EH (cell line): ENCODE measurements around the gene PAXX.

Source experiments
- DNase-seq: peaks from one replicate; pipeline ENCODE4 v3.0.0-alpha.2; 2015; ENCODE audit warnings: low read depth

Gene PAXX

DNA sequence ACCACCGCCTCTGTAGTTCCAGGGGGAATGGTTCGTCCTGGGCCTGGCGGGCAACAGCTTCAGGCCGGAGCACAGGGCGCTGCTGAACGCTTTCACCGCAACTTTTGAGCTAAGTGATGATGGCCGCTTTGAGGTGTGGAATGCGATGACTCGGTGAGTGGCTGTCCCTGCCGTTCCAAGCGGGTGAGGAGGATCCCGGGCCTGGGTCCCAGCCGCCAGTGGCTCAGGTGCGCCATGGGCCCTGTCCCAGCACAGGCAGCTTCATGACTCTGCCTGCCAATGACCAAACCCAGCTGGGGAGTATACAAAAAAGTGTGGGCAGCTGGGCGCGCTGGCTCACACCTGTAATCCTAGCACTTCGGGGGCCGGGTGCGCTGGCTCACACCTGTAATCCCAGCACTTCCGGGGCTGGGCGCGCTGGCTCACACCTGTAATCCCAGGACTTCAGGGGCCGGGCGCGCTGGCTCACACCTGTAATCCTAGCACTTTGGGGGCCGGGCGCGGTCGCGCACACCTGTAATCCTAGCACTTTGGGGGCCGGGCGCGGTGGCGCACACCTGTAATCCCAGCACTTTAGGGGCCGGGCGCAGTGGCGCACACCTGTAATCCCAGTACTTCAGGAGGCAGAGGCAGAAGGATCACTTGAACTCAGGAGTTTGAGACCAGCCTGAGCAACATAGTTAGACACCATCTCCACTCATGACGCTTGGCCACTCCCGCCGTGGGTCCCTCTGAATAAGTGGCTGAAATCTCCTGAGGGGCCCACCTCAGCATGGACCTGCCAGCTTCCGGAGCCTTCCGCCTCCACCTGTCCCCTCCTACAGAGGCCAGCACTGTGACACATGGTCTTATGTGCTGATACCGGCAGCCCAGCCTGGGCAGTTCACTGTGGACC lies 39.1 kb upstream of the PAXX start:
- DNase-seq: no peak

DNA sequence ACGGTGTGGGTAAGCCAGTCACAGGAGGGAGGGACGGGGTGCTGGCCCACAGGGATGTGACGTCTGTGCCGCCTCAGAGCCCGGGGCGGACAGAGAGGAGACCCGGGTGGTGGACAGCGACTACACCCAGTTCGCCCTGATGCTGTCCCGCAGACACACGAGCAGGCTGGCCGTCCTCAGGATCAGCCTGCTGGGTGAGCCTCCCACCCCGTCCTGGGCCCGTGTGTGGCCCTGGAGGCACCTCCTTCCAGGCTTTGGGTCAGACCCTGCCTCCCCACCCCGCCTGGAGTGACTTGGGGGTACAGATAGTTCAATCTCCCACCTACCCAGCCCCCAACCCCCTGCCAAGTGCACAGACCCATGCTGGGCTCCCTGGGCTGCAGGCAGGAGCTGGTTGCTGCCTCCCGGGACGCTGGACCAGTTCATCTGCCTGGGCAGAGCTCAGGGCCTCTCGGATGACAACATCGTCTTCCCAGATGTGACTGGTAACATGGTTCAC lies 38.4 kb upstream of the PAXX start:
- no peak for DNase-seq

DNA sequence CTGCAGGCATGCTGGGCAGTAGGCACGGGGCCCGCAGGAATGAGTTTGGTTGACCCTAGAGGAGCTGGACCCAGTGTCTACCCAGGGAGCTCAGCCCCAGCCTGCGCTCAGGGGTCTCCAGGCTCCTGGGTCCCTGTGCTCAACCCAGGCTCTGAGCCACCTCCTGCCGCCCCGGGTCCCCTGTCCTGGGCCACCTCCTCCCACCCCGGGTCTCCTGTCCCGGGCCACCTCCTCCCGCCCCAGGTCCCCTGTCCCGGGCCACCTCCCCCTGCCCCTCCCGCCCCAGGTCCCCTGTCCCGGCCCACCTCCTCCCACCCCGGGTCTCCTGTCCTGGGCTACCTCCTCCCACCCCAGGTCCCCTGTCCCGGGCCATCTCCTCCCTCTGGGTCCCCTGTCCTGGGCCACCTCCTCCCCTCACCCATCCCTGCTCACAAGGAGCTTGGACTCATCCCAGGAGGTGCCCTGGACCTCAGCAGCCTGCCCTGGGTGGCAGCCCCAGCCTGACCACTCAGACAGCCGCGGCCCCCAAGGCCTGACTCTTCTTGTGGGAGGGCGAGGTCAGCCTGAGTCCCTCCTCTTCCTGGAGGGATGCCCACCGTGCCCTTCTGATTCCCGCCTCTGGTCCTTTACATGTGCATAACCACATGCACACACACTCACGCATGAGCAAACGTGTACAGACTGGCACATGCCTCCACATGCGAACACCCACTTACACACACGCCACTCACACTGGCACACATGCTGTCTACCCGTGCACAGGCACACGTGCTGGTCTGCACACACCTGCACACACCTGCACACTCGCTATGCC lies 37.7 kb upstream of the PAXX start:
- no peak for DNase-seq

DNA sequence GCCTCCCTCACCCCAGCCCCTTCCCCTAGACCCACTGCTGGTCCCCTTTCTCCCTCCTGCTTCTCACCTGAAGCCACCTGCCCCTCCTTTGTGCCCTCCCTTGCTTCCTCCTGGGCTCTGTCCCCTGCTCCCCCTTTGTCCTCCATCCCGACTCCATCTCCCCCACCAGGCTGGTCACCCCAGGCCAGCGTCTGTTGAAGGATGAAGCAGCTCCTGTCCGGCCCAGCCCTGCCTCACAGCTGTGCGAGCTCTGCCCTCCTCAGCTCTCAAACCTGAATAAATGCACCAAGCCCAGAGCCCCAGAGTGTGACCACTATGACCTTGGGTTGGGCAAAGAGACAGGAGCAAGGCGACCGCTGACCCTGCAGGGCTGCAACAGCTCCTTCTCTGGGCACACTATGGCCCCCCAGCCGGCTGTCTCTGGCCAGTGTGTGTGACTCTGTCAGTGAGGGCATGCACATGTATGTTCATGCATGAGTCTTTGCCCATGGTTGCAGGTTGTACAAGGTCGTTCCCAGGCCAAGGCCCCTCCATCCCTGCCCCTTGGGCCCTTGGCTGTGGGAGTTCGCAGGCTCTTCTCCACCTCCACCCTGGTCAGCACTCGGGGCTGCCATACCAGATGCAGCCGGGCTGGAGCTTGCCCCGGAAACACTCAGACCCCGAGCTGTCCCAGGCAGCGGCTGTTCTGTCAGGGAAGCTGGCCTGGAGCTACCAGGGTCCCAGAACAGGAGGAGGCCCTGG lies 36.9 kb upstream of the PAXX start:
- DNase-seq: no peak

DNA sequence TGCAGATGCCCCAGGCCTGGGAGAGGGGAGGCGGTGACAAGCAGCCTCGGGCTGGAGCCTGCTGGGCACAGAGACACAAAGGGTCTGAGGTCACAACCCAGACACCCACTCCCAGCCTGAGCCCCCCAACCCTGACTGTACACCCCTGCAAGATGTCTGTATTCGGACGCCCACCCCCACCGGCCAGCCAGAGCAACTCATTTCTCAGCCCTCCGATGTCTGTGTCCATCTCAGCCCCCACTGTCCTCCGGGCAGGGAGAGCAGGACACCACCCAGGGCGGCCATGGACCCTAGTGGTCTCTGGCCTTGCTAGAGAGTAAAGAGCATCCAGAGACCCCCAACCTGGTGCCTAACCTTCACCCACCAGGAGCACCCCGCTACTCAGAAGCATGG lies 36.3 kb upstream of the PAXX start:
- no peak for DNase-seq

DNA sequence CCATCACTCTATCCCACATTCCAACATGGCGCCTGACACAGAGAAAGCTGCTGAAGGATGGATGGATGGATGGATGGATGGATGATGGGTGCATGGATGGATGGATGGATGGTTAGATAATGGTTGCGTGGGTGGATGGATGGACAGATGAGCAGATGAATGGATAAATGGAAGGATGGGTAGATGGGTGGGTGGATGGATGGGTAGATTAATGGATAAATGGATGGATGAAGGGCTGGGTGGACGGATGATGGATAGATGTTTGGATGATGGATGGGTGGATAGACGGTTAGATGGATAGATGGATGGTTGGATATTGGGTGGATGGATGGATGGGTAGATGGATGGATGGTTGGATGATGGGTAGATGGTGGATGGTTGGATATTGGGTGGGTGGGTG lies 35.6 kb upstream of the PAXX start:
- no peak for DNase-seq

DNA sequence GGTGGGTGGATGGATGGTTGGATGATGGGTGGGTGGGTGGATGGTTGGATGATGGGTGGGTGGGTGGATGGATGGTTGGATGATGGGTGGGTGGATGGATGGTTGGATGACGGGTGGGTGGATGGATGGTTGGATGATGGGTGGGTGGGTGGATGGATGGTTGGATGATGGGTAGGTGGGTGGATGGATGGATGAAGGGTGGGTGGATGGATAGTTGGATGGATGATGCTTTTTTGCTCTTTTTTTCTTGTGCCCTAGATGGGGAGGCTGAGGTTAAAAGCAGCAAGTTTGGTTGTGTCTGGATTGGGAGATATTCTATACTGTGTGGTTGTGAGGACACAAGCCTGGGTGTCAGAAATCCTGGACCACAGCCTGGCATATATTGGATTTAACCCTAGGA lies 34.8 kb upstream of the PAXX start:
- no peak for DNase-seq

DNA sequence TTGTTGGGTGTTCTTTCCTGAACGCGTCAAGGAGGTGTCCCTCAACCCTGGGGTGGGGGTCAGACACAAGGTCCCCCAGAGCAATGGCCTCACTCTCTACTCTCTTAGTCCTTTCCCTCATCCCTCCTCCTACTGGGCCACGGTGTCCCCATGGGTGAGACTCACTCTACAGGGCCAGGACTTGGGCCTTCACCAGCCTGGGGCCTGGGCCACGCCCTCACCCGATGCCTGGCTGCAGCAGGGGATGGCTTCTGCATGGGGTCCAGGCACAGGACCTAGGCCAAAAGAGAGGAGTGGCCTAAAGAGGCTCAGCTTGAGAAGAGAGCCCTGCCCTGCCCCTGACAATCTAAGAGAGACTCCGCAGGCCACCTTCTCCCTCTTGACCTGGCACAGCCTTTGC lies 34.3 kb upstream of the PAXX start:
- DNase-seq: no peak

DNA sequence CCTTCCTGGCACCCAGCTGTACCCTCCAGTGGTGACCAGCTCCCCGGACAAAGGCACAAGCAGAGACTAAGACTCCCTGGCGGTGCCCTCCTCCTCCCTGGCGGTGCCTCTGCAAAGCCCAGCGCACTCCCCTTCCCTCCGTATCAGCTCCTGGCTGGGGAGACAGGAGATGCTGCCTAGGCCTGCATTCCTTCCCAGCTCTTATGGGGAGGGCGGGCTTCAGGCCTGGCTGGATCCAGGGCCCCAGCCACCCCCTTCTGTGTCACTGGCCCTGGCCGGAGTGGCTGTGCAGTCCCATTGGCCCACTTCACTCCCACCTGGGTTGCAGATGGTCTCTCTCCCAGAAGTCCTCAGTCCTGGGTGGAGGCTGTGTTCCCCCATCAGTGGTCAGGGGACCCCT lies 33.7 kb upstream of the PAXX start:
- no peak for DNase-seq

DNA sequence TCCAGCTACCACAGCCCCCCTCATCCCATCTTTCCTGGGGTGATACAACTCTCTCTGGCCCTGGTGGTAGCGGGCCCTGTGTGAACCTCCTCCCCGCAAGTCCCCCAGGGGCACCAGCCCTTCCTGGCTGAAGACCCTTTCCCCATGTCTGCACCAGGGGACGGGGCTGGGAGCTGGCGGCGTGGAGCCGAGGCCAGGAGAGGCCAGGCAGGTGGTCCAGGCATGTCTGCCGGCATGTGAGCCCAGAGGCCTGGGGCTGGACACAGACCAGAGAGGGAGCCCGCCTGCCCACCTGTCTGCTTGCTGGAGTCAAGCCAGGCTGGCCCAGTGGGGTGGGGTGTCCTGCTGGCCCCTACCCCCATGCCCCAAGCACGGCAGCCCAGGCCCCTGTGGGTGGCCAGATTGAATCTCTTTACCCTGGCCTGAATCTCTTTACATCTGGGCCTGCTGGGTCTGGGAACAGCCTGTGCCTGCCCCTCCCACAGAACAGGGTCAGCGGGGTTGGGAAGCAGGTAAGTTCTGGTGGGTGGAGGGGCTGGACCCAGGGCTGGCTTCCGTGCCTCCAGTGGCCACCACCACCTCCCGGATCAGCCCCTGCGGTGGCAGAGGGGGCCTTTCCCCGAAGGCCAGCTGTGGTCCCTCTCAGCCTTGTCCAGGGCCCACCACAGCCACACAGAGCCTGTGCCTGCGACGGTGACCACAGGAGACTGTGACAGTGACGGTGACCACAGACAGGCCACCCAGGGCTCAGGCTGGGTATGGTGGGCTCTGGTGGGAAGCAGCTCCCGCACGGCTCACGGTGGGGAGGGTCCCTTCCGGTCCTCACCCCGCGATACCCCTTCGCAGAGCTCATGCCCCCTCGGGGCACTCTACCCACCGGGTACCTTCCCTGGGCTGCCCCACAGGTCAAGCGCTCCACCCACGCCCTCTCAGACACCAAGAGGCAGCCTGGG lies 33.0 kb upstream of the PAXX start:
- no peak for DNase-seq

DNA sequence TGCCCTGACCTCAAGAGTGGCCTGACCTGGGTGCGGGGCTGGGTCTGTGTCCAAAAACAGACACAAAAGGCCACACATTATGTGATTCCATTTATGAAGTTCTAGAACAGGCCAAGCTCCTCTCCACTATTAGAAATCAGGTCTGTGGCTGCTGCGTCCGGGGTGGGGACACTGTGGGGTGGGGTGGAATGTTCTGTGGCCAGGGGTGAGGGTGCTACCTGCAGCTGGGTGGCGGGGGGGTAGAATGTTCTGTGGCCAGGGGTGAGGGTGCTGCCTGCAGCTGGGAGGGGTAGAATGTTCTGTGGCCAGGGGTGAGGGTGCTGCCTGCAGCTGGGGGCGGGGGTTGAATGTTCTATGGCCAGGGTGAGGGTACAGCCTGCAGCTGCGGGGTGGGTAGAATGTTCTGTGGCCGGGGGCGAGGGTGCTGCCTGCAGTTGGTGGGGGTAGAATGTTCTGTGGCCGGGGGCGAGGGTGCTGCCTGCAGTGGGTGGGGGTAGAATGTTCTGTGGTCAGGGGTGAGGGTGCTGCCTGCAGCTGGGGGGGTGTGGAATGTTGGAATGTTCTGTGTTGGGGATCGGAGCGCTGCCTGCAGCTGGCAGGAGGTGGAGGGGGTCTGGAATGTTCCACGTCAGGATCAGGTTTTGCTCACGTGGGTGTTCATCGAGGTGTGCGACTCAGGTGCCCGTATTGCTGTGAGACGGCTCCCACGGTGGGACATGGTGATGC lies 31.8 kb upstream of the PAXX start:
- DNase-seq: no peak

DNA sequence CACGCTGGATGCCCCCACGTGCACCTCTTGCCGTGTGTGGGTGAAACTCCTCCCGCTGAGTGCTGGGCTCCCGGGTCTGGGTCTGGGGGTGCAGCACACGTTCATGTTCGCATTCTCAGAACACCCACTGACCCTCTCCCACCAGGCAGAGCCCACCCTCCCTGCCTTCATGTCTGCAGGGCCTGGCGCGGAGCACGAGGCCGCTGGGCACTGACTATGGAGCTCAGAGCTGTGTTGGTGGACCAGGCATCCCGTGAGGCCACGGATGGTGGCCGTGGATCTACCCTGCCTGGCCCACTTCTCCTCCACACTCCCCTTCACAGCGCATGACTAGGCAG lies 31.3 kb upstream of the PAXX start:
- DNase-seq: no peak

DNA sequence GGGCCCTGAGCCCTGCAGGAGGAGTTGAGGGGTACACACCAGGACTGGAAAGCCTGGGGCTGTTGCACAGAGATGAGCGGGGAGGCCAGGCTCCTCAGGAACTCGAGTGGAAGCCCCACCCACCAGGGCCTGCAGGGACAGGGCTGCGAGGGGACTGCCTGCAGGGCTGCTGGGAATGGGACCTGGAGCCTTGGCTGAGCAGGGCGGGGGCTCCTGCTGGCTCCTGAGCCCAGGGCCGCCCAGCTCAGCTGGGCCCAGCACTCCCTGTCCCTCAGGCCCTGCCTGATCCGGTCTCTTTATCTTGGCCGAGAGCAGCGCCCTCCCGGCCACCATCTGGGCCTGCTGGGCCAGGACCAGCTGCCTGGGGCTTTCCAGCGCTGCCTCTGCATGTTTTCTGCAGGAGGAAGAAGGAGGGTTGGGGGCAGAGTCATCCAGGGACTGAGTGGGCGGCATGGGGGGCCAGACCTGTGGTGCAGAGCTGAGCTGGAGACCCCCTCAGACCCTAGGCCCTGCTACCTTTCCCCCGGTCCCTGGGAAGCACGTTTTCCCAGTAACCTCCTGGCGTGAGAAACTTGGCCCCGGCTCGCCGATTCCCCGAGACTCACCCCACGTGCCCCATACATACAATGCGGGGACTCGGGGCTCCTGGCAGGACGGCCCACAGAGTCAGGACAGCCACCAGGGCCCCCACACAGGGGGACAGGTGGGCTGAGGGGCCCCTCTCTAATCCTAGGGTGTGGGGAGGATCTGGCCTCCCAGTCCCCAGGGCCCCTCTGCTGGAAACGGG lies 30.8 kb upstream of the PAXX start:
- no peak for DNase-seq

DNA sequence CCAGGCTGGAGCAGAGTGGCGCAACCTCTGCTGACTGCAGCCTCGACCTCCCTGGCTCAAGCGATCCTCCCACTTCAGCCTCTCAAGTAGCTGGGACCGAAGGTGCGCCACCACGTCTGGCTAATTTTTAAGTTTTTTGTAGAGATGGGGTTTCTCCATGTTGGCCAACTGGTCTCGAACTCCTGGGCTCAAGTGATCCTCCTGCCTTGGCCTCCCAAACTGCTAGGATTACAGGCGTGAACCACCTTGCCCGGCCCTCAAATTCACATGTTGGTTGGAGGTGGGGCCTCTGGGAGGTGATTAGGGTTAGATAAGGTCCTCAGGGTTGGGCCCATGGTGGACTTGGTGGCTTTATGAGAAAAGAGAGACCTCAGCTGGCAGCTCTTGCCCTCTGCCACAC lies 30.1 kb upstream of the PAXX start:
- DNase-seq: no peak

DNA sequence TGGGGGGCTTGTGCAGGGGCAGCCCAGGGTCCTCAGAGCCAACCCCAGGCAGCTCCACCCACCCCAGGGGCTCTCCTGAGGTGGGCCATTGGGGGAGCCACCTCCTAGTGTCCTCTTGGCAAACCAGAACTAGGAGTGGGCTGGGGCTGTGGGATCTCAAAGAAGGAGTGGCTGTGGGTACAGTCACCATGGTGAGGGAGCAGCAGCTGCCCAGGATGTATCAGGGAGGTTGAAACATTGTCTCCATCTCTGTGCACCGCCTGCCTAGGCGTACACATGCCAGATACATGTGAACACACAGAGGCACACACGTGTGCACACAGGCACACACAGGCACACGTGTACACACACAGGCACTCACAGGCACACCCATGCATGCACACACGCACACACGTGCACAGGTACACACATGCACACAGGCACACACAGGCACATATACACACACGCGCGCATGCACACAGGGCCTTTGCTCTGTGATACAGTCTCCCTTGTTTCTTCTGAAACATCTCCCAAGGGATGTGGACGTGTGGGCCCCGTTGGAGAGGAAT lies 29.4 kb upstream of the PAXX start:
- DNase-seq: no peak

DNA sequence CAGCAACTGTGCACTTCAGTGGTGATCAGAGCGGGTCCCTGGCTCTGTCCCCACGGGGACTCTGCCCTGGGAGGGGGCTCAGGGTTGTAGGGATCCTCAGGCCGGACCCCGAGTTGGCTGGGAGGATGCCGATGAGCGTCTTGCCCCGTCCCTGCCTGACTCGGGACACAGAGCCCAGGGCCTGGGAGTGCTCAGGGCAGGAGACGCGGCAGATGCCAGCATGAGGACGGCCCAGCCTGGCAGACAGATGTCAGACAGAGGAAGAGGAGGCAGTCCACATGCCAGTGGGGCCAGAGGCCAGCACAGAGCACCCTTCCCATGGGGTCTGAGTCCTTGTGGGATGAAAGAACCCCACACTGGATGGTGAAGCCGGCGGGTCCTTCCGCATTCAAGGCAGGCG lies 28.9 kb upstream of the PAXX start:
- no peak for DNase-seq

DNA sequence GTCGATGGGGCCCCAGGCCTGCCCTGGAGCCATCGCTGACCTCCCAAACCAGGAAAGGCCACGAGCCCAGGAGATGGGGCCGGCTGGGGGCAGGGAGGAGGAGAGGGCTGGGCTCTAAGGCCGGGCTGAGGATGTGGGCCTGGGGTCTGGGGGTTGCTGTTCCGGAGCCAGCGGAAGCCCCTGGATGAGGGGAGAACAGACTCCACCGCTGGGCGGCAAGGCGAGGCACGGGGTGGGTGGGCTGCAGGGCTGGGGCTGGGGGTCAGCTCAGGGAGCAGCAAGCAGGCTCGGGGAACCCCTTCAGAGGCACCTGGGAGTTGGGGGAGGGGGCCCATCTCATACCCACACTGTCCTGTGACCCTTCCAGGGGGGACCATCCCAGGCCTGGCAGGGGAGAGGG lies 28.5 kb upstream of the PAXX start:
- DNase-seq: no peak

DNA sequence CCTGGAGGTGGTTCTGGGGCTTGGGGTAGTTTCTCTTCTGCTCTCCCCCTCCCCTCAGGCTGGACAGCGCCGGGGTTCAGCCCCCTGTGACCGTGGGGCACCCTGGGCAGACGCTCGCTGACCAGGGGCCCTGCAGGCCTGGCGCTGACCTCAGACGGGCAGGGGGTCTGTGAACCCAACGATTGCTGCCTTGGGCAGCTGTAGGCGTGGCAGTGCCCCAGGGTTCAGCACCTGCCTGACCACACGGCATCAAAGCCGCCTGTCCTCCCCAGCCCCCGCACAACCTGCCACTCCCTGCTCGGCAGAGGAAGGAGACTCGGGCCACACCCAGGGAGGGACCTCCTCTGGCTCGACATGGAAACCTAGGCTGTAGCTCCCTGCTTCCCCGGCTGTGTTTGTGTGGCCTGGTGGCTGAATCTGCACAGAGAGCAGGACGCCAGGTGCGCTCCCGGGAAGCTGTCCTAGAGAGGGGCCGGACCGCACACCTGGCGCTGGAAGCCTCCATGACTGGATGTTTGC lies 28.0 kb upstream of the PAXX start:
- no peak for DNase-seq

DNA sequence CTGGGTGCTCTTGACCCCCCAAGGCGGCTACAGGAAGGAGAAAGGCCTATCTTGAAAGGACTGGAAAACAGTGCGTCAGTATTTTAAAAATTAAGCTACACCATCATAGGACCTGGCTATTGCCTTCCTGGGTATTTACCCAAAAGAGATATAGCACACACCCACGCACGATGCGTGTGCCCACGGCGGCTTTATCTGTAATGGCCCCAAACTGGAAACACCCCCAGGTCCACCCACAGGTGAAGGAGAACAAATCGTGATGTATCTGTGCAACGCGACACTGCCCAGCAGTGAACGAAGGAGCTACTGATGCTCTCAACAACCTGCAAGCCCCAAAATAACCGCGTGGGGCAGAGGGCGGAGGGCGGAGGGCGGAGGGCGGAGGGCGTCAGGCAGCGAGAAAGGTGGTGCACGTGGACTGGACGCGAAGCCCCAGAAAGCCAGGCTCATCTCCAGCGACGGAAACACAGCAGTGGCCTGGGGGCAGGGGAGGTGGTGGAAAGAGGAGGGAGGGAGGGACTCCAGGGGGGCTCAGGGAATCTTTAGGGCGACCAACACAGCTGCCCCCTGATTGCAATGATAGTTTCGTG lies 27.3 kb upstream of the PAXX start:
- DNase-seq: no peak
